HG03378 (cell line): ENCODE measurements around the gene CETP.
"Not testable (repeated sequence)": the region's sequence is repeated elsewhere in the genome, so short reads cannot be mapped to it uniquely, and the experiment has no call there.

Source experiments
- ATAC-seq: cut with Tn5 transposase; IDR thresholded peaks from one replicate; pipeline ENCODE4 v1.9.1; 2021; ENCODE audit warnings: mild to moderate bottlenecking, moderate library complexity; ENCODE audit not compliant: unreplicated experiment

Gene CETP

DNA sequence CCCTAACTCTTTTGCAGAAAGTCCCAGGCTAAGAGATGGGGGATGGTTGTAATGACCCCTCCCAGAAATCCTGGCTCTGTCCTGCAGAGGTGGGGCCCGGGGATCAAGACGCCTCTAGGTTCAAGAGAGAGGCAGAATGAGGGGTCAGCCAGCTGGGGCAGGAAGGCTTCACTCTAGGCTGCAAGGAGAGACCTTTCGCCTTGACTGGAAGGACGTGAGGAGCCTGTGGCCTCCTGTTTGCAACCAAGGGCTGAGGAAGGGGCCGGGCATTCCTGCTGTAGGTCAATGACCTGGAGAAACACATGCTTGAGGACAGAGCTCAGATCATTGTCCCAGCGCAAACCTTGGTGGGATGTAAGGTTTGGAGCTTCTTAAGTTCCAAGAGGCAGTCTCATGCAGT is 8.7 kb upstream of the CETP start:
- ATAC-seq: no peak

- ATAC-seq: no peak
These were observed 5.7 kb upstream of the CETP start for GRCh38 chr16:56956076-56956475.

GRCh38 chr16:56956756-56957155 is 5.0 kb upstream of the CETP start:
- no peak for ATAC-seq

DNA sequence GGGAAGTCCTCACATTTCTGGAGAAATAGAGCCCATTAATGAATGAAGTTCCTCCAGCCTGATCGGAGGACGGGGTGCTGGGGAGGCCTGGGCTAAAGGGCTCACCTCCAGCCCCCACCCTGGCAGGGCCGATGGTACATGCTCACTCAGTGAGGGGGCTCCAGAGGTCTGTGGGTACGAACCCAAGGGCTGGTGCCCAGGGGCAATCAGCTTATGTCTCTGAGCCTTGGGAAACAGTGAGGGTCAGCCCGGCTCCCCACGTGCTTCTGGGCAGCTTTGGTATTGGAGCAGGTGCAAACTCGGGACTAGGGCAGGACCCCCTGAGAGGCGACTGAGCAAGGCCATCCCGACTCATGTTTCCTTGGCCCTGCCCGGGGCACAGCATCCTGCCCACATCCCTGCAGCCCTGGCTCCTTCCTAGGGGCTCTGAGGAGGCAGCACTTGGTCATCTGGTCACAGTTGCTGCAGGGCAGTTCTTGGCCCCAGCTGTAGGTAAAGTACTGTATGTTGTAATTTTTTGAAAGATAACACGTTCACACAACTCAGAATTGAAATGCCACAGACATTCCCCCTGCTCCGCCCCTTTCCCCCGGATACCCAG is 969 bp upstream of the CETP start:
- ATAC-seq: no peak

GRCh38 chr16:56961386-56961785 is 364 bp upstream of the CETP start:
- no peak for ATAC-seq

GRCh38 chr16:56964243-56965148 is 2.7 kb downstream of the CETP start:
- peak; percentile 75 for ATAC-seq

DNA sequence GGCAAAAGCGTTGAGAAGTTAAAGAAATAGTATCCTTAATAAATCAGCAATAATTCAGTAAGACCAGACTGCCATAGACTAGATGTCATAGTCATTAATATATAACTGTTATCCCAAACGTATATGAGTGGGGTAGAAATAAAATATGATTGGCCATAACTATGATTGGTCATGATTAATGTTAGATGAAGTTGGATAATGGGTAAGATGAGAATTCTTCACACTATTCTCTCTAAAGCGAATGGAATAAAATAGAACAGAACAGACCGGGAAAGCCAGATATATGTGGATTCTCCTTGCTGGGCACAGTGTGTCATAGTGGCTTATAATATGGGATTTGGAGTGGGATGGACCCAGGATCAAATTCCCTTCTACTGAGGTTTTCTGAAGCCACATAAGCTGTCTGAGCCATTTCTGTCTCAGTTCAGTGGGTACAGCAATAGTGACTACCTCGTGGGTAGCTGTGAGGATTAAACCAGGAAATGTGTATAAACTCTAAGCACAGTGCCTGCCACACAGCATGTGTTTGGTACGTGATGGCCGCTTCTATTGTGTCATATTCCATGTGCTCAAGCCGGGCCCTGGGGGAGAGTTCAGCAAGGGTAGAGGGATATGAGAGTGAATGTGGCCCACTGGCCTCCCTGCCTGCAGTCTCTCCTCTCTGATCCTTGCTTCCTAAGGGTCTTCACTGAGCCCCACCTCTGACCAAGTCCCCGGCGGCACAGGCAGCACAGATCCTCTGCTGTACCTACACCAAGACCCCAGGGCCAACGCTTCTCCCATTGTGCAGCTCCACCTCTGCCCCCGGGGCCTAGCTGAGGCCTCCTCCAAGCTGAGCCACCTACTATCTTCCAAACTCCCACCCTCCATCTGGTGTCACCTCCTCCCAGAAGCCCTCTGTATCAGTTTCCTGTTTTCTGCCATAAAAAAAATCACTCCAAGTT is 3.7 kb downstream of the CETP start:
- no peak for ATAC-seq

- no peak for ATAC-seq
These were observed 4.3 kb downstream of the CETP start for GRCh38 chr16:56966093-56966475.

DNA sequence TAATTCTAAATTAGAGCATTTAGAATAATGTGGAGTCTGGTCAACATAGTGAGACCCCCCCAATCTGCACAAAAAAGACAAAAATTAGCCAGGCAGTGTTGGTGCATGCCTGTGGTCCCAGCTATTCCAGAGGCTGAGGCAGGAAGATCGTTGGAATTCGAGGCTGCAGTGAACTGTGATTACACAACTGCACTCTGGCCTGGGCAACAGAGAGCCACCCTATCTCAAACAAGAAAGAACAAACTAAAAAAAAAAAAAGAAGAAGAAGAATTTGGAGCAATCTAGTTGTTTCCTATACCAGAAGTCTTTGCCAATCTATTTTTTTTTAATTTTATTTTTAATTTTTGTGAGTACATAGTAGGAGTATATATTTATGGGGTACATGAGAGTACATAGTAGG is 6.0 kb downstream of the CETP start:
- ATAC-seq: no peak

GRCh38 chr16:56969769-56970168 is 8.0 kb downstream of the CETP start:
- no peak for ATAC-seq

- ATAC-seq: peak; percentile 80
These were observed 9.4 kb downstream of the CETP start for GRCh38 chr16:56970934-56971767.

- ATAC-seq: no peak
These were observed 10.0 kb downstream of the CETP start for GRCh38 chr16:56971768-56972043.

- ATAC-seq: no peak
These were observed 10.9 kb downstream of the CETP start for GRCh38 chr16:56972403-56973293.

GRCh38 chr16:56973294-56973689 is 11.5 kb downstream of the CETP start:
- ATAC-seq: no peak

DNA sequence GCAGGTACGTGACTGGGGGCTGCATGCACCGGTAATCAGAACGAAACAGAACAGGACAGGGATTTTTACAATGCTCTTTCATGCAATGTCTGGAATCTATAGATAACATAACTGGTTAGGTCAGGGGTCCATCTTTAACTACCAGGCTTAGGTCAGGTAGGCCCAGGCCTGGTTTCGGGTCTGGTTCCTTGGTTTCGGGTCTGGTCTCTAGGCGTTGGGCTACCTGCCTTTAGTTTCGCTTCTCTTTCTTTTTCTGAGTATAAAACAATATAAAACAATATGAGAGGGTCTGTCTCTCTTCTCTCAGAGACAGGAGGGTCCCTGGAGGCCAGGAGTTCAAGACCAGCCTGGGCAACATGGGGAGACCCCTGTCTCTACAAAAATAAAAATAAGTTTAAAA is 12.1 kb downstream of the CETP start:
- not testable (repeated sequence) for ATAC-seq

DNA sequence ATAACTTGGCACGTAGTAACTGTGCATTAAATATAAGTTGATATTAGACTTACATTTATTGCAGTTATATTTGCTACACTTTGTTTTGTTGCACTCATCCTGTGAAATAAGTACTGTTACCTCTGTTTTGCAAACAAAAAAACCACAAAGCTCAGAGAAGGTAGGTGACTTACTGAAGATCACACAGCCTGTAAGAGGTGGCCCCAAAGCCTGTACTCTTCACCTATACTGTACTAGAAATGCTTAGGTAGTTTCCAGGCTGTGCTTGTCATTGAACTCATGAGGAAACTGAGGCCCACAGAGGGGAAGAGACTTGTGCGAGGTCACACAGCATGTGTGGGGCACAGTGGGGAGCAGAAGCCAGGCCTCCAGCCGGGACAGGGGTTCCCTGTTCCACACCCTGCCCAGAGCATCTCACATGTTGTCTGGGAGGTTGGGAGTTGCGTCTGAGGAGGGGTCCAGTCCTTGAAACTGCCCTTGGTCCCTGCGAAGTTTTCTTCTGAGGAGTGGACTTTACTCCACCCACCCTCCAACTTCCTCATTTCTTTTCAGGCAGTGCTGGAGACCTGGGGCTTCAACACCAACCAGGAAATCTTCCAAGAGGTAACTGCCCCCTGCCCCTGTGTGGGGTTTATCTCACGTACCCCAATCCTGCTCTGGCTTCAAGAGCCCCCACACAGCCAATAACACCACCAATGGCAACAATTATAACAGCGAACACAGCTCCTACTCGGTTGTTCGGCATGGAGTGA is 13.0 kb downstream of the CETP start:
- ATAC-seq: no peak

DNA sequence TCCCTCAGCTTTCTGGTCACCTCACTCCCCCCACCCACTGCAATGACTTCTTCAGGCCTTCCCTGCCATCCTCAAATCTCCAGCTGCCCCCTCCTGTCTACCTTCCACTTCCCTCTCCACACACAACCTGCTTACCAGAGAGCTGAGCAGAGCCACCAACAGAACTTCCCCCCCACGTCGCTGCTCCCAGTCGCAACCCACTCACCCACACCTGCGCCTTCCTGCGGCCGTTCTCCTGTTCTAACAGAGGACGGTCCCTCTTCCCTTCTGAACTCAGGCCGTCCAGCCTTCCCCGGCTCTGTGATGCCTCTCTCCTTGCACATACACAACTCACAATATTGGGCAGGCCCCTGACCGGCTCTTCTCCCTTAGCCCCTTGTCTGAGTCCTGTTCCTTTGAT is 14.0 kb downstream of the CETP start:
- no peak for ATAC-seq

DNA sequence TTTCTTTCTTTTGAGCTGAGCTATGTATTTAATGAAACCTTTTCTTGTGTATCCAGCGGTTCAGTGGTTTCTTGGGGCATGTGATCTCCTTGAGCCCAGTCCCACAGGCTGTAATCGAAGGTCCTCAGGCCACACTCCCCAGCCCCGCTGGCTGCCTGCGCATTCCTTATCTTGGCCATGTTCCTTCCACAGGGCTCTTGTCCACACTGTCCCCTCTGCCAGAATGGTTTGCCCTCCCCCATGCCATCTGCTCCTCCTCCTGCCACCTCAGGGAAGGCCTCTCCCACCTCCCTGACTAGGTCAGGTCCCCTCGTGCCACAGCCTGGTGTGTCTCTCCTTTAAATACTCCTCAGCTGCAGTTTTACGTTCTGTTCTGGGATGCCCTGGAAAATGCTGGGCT is 15.5 kb downstream of the CETP start:
- ATAC-seq: no peak

DNA sequence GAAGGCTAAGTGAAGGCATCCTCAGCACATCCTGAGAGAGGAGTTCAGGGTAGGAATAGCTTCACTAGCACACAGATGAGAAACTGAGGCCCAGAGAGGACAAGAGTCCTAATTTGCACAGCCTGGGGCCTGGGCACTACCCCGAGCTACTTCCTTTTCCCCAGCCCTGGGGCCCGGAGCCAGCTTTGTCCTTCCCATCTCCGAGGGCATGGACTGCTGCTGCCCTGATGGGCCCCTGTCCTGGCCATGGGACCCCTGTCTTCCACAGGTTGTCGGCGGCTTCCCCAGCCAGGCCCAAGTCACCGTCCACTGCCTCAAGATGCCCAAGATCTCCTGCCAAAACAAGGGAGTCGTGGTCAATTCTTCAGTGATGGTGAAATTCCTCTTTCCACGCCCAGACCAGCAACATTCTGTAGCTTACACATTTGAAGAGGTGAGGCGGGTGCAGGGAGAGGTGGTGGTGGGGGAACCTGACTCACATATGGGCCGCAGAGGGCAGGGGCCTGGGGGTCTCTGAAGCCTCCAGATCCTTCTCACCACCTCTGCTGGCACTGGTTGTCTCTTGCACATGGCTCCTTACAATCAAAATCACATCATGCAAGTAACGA is 16.2 kb downstream of the CETP start:
- no peak for ATAC-seq
